Measurements from ENCODE around the gene AGBL5. TPM values are rescaled to one million over a fixed set of nuclear protein-coding genes. Genes with fewer than 3 reads are reported as not detected.
A peak's percentile ranks its signal among the peaks of the same experiment; 100 is the strongest.

AGBL5 gene
- total and polyA plus RNA-seq, 2 of the 13 experiments (the other 11 are each of a cell fraction or from before 2014, with no cell fraction given): 55.9 to 73.3 TPM

DNA sequence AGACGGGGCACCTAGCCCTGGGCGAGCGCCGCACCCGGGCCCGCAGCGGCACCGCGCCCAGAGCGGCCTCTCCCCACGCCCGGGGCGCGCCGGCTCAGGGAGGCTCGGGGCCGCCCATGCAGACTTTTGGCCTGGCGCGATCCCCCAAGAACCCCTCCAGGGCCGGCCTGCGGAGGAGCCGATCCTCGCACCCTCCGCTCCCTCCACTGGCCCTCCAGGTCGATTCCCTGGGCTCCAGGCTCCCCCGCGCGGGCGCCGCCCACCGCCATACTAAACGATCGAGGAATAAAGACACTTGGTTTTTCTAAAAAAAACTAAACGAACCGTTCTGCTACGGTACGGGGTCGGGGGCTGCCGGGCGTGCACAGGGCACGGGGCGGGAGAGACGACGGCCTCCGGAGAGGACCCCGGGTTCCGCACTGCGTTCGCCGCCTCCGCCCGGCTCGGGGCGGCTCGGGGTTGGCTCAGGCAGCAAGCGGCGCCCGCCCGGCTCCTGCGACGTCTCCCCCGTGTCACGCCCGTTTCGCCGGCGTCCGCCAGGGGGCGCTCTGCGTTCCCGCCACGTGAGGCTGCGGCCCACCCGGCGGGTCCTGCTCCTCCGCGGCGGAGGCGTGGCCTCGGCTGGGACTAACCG lies 34.7 kb downstream of the AGBL5 start (continued):
- TF ChIP-seq, protein P1, sequence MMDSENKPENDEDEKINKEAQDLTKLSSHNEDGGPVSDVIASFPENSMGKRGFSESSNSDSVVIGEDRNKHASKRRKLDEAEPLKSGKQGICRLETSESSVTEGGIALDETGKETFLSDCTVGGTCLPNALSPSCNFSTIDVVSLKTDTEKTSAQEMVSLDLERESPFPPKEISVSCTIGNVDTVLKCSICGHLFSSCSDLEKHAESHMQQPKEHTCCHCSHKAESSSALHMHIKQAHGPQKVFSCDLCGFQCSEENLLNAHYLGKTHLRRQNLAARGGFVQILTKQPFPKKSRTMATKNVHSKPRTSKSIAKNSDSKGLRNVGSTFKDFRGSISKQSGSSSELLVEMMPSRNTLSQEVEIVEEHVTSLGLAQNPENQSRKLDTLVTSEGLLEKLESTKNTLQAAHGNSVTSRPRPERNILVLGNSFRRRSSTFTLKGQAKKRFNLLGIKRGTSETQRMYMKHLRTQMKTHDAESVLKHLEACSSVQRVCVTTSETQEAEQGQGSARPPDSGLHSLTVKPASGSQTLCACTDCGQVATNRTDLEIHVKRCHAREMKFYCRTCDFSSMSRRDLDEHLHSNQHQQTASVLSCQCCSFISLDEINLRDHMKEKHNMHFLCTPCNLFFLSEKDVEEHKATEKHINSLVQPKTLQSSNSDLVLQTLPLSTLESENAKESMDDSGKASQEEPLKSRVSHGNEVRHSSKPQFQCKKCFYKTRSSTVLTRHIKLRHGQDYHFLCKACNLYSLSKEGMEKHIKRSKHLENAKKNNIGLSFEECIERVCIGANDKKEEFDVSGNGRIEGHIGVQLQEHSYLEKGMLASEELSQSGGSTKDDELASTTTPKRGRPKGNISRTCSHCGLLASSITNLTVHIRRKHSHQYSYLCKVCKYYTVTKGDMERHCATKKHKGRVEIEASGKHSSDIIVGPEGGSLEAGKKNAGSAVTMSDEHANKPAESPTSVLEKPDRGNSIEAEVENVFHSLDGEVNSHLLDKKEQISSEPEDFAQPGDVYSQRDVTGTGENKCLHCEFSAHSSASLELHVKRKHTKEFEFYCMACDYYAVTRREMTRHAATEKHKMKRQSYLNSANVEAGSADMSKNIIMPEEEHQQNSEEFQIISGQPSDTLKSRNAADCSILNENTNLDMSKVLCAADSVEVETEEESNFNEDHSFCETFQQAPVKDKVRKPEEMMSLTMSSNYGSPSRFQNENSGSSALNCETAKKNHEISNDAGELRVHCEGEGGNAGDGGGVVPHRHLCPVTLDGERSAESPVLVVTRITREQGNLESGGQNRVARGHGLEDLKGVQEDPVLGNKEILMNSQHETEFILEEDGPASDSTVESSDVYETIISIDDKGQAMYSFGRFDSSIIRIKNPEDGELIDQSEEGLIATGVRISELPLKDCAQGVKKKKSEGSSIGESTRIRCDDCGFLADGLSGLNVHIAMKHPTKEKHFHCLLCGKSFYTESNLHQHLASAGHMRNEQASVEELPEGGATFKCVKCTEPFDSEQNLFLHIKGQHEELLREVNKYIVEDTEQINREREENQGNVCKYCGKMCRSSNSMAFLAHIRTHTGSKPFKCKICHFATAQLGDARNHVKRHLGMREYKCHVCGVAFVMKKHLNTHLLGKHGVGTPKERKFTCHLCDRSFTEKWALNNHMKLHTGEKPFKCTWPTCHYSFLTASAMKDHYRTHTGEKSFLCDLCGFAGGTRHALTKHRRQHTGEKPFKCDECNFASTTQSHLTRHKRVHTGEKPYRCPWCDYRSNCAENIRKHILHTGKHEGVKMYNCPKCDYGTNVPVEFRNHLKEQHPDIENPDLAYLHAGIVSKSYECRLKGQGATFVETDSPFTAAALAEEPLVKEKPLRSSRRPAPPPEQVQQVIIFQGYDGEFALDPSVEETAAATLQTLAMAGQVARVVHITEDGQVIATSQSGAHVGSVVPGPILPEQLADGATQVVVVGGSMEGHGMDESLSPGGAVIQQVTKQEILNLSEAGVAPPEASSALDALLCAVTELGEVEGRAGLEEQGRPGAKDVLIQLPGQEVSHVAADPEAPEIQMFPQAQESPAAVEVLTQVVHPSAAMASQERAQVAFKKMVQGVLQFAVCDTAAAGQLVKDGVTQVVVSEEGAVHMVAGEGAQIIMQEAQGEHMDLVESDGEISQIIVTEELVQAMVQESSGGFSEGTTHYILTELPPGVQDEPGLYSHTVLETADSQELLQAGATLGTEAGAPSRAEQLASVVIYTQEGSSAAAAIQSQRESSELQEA (CRISPR knock-in tag; IDR thresholded peaks at IDR 0.05; ENCODE audit: not compliant biosample characterization): no peak
- TF ChIP-seq, protein P2, sequence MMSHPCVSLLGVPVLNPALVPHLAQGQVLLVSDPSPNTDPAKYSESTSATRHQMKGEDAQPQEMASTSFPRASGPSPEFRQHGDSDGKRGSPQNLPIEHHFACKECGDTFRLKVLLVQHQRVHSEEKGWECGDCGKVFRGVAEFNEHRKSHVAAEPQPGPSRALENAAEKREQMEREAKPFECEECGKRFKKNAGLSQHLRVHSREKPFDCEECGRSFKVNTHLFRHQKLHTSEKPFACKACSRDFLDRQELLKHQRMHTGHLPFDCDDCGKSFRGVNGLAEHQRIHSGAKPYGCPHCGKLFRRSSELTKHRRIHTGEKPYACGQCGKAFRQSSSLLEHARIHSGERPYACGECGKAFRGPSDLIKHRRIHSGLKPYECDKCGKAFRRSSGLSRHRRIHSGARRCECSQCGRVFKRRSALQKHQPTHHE (CRISPR knock-in tag; IDR thresholded peaks at IDR 0.05; ENCODE audit: borderline replicate concordance): 0 out of 2 replicates have a peak, but pooled peaks have one; percentile 85
- TF ChIP-seq ZNF329 (CRISPR knock-in tag; IDR thresholded peaks at IDR 0.05; ENCODE audit: low read depth) (peak; percentile 50), ZSCAN31 (CRISPR knock-in tag; IDR thresholded peaks at IDR 0.05; ENCODE audit: low read depth) (0 out of 2 replicates have a peak, but pooled peaks have one; percentile 22), MTF1 (CRISPR knock-in tag; IDR thresholded peaks at IDR 0.05) (0 out of 2 replicates have a peak, but pooled peaks have one; percentile 20), RELA (CRISPR knock-in tag; IDR thresholded peaks at IDR 0.05) (peak; percentile 96; the same call in 1 of the 2 replicates), IRX3 (CRISPR knock-in tag; IDR thresholded peaks at IDR 0.05; ENCODE audit: borderline replicate concordance, low read depth) (0 out of 2 replicates have a peak, but pooled peaks have one; percentile 10), ZNF788 (CRISPR knock-in tag; IDR thresholded peaks at IDR 0.05; ENCODE audit: borderline replicate concordance) (peak; percentile 54)
- TF ChIP-seq, protein P3, sequence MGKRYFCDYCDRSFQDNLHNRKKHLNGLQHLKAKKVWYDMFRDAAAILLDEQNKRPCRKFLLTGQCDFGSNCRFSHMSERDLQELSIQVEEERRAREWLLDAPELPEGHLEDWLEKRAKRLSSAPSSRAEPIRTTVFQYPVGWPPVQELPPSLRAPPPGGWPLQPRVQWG (CRISPR knock-in tag; IDR thresholded peaks at IDR 0.05; ENCODE audit: borderline replicate concordance, low read depth): peak; percentile 14; the same call in 1 of the 2 replicates
- TF ChIP-seq, protein P4, sequence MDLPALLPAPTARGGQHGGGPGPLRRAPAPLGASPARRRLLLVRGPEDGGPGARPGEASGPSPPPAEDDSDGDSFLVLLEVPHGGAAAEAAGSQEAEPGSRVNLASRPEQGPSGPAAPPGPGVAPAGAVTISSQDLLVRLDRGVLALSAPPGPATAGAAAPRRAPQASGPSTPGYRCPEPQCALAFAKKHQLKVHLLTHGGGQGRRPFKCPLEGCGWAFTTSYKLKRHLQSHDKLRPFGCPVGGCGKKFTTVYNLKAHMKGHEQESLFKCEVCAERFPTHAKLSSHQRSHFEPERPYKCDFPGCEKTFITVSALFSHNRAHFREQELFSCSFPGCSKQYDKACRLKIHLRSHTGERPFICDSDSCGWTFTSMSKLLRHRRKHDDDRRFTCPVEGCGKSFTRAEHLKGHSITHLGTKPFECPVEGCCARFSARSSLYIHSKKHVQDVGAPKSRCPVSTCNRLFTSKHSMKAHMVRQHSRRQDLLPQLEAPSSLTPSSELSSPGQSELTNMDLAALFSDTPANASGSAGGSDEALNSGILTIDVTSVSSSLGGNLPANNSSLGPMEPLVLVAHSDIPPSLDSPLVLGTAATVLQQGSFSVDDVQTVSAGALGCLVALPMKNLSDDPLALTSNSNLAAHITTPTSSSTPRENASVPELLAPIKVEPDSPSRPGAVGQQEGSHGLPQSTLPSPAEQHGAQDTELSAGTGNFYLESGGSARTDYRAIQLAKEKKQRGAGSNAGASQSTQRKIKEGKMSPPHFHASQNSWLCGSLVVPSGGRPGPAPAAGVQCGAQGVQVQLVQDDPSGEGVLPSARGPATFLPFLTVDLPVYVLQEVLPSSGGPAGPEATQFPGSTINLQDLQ (CRISPR knock-in tag; IDR thresholded peaks at IDR 0.05): peak; percentile 67
- TF ChIP-seq, protein P5, sequence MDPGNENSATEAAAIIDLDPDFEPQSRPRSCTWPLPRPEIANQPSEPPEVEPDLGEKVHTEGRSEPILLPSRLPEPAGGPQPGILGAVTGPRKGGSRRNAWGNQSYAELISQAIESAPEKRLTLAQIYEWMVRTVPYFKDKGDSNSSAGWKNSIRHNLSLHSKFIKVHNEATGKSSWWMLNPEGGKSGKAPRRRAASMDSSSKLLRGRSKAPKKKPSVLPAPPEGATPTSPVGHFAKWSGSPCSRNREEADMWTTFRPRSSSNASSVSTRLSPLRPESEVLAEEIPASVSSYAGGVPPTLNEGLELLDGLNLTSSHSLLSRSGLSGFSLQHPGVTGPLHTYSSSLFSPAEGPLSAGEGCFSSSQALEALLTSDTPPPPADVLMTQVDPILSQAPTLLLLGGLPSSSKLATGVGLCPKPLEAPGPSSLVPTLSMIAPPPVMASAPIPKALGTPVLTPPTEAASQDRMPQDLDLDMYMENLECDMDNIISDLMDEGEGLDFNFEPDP (CRISPR knock-in tag; conservative IDR thresholded peaks at IDR 0.05): no peak

All from HepG2 (cell line).